Large intestine (tissue), 3 donors: ENCODE results near the gene SH2D1B. TPM values are rescaled to one million over a fixed set of nuclear protein-coding genes. Genes with fewer than 3 reads are reported as not detected.
"Not testable (repeated sequence)": the region's sequence is repeated elsewhere in the genome, so short reads cannot be mapped to it uniquely, and the experiment has no call there.

Experiments used
- DNase-seq, 2 donors: peaks; one replicate each; pipeline versions ENCODE4 v3.0.0 to v3.0.0-alpha.2; 2013
- H3K27ac ChIP-seq: one replicate; pipeline ENCODE4 v1.5.1; 2013; ENCODE audit warnings: low read length
- H3K27me3 ChIP-seq: 2 replicates; pipeline ENCODE4 v1.6.1; 2013; ENCODE audit warnings: low read length; ENCODE audit not compliant: control insufficient read depth, insufficient read depth
- H3K36me3 ChIP-seq: 2 replicates; pipeline ENCODE4 v1.6.1; 2013; ENCODE audit warnings: low read length; ENCODE audit not compliant: control insufficient read depth, insufficient read depth
- H3K4me1 ChIP-seq: one replicate; pipeline ENCODE4 v1.6.1; 2013; ENCODE audit warnings: low read length; ENCODE audit not compliant: control insufficient read depth, insufficient read depth
- H3K4me3 ChIP-seq: one replicate; pipeline ENCODE4 v1.5.1; 2013; ENCODE audit warnings: low read length
- H3K9me3 ChIP-seq: one replicate; pipeline ENCODE4 v1.6.1; 2013; ENCODE audit warnings: mild to moderate bottlenecking, low read depth, low read length, moderate library complexity; ENCODE audit not compliant: control insufficient read depth
- WGBS: methylation state at CpG from one replicate; pipeline ENCODE4 v1.1.5; 2013; ENCODE audit warnings: low lambda C conversion rate; ENCODE audit not compliant: insufficient coverage; 5-methylcytosine and 5-hydroxymethylcytosine counted together
- polyA plus RNA-seq: library from polyadenylated mRNA; unstranded; fragments of 120-200 nt; gene quantifications from one replicate; pipeline ENCODE4 v1.2.1, GENCODE V29; 2013

Gene SH2D1B
- polyA plus RNA-seq, 1 donor, result 2.1 TPM

DNA sequence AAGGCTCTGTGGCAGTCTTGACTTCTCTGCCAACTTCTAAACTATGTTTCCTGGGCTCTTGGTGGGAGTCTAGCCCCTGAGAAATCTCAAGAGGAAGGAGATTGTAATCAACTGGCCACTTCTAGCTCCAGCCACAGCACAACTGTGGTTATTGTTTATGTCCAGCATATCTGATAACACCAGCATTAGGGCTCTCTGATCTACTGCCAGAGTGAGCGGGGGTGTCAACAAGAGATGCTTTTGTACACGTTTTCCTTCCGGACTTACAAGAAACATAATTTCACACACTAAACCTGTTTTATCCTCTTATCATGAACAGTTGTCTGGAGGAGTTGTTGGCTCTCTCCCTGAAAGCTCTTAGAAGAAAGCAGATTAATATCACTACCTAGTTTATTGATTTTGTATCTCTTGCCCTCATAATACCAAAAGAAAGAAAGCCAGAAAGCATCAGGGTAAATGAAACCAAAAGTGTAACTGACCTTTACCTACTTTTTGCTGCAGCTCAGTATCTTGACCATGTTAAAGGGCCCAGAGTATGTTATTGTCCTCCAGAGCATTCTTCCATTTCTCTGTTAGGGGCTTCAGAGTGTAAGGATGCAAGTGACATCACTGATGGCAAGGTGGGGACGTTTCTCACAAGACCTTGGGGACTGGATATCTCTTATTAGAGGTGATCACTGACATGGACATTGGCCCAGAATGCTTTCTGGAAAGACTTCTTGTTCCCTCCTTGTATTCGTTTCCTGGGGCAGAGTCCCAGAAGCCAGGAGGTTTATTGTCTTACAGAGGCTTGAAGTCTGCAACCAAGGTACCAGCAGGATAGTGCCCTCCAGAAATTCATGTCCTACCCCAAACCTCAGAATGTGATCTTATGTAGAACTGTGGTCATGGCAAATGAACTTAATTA, 9.6 kb upstream of the SH2D1B start:
- Histone ChIP-seq H3K4me3 (no peak overlapping the region), H3K27ac (peak overlapping the region; percentile 23), H3K36me3 (no peaks in the 10 kb centered on the region), H3K27me3 (no peaks in the 10 kb centered on the region), H3K9me3 (no peaks in the 10 kb centered on the region), H3K4me1 (peaks cover 20% of the 10 kb centered on the region)
- WGBS, result no CpG with 5 or more reads among the region's 5 CpGs
- peak; percentile 45 to 82 for DNase-seq

DNA sequence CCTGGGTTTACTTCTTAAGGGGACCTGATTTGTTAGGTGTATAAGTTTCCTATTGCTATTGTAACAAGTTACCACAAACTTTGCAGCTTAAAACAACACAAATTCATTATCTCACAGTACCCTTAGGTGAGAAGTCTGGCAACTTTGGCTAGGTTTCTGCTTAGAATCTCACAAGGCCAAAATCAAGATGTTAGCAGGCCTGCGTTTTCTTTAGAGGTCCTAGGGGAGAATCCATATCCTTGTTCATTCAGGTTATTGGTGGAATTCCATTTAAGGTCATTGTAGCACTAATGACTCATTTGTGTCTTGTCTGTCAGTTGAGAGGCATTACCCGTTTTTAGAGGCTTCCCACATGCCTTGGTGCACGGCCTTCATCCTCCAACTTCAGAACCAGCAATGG, 8.2 kb upstream of the SH2D1B start:
- H3K4me3 ChIP-seq, result no peak overlapping the region
- no peaks in the 10 kb centered on the region for H3K9me3 ChIP-seq
- WGBS, result 100% methylated on average over 1 of the region's 3 CpGs
- H3K27ac ChIP-seq, result peak overlapping the region; percentile 85
- no peak for DNase-seq
- H3K36me3 ChIP-seq, result no peaks in the 10 kb centered on the region
- no peaks in the 10 kb centered on the region for H3K27me3 ChIP-seq
- H3K4me1 ChIP-seq, result peaks cover 20% of the 10 kb centered on the region

DNA sequence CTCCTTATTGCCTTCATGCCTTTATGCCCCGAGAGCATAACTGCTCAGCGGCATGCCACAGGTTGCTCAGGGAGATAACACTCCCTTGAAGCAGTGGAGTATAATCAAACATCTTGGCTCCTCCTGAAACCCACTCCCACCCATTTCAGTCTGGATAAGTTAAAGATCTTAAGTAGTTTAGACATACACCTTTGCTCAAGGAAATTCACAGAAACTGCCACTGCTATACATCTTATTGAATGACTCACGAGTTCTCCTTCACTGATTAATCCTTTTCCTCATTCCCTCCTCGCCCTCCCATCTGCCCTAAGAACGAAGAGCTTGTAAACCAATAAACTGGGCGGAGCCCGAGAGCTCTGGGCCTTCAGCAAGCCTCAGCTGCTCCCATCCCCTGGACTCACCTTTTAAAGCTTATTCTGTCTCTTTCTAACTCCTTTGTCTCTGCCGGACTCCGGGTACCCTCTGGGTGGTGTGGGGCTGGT, 7.6 kb upstream of the SH2D1B start:
- H3K4me3 ChIP-seq, H3K27me3 ChIP-seq, H3K36me3 ChIP-seq, H3K9me3 ChIP-seq: not testable (repeated sequence)
- H3K27ac ChIP-seq, result peak overlapping the region; percentile 85
- WGBS, result no CpG with 5 or more reads among the region's 9 CpGs
- DNase-seq, result peak; percentile 80 to 91
- peaks cover 20% of the 10 kb centered on the region for H3K4me1 ChIP-seq

DNA sequence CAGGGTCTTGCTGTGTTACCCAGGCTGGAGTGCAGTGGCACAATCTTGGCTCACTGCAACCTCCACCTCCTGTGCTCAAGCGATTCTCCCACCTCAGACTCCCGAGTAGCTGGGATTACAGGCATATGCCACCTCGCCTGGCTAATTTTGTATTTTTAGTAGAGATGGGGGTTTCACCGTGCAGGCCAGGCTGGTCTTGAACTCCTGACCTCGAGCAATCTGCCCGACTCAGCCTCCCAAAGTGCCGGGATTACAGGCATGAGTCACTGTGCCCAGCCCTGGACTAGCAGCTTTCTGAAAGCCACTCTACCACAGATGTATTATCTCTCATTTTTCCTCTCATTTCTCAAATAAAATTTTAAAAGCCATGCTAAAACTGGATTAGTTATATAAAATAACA, 6.6 kb upstream of the SH2D1B start:
- H3K9me3 ChIP-seq, H3K27me3 ChIP-seq, H3K36me3 ChIP-seq, H3K4me3 ChIP-seq: not testable (repeated sequence)
- peak in 1 of 2 donors; percentile 13 for DNase-seq
- Histone ChIP-seq H3K4me1 (peaks cover 20% of the 10 kb centered on the region), H3K27ac (peak overlapping the region; percentile 85)
- WGBS, result no CpG with 5 or more reads among the region's 7 CpGs

DNA sequence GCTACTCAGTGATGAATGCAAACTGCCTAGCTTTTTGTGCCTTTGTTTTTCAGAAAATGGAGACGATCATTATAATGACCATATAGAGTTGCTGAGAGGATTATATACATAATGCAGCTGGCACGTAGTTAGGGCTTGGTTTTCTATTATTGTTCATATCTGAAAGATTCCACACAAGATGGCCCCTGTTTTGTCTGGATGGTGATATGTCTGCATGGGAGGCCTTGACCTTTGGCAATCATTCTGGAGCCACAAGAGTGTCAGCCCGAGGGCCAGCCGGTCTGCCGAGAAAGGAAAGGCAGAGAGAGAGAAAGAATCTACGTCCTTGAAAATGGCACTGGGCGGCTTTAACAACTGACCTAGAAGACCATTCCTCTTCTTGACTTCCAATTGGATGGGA, 5.7 kb upstream of the SH2D1B start:
- WGBS, result no CpG with 5 or more reads among the region's 7 CpGs
- H3K9me3 ChIP-seq, result no peaks in the 10 kb centered on the region
- H3K4me3 ChIP-seq, result no peak overlapping the region
- peaks cover 20% of the 10 kb centered on the region for H3K4me1 ChIP-seq
- H3K27ac ChIP-seq, result no peak overlapping the region
- no peaks in the 10 kb centered on the region for H3K27me3 ChIP-seq
- no peaks in the 10 kb centered on the region for H3K36me3 ChIP-seq
- no peak for DNase-seq

DNA sequence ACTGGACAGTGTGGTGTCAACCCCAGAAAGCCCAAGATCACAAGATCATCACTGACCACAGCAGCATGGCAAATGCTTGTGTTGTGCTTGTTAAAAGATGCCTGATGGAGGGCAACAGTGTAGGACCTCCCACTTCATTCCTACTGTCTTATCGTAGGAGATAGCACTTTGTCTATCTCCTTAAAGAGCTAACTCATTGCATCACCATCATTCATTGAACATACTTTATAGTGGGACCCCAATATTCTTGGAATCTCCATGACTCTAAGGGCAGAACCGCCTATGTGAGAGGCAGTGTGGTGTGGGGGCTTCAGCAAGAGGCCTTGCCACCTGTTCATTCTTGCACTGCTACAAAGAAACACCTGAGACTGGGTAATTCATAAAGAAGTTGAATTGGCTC, 5.0 kb upstream of the SH2D1B start:
- Histone ChIP-seq H3K27me3 (no peaks in the 10 kb centered on the region), H3K9me3 (no peaks in the 10 kb centered on the region), H3K27ac (no peak overlapping the region), H3K4me3 (no peak overlapping the region), H3K36me3 (no peaks in the 10 kb centered on the region), H3K4me1 (peaks cover 18% of the 10 kb centered on the region)
- no peak for DNase-seq
- no CpG with 5 or more reads among the region's 2 CpGs for WGBS

DNA sequence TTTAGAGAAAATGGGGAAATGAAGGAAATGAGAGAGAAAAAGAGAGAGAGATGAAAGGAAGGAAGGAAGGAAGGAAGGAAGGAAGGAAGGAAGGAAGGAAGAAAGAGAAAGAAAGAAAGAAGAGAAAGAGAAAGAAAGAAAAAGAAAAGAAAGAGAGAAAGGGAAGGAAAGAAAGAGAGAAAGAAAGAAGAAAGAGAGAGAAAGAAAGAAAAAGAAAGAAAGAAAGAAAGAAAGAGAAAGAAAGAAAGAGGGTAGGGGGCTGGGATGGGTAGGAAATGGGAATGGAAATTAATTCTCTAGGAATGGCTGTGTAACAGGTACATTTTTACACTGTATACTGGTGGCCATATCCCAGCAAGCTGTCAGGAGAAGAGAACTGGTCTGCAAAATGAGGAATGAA, 4.3 kb upstream of the SH2D1B start:
- no peak for DNase-seq

DNA sequence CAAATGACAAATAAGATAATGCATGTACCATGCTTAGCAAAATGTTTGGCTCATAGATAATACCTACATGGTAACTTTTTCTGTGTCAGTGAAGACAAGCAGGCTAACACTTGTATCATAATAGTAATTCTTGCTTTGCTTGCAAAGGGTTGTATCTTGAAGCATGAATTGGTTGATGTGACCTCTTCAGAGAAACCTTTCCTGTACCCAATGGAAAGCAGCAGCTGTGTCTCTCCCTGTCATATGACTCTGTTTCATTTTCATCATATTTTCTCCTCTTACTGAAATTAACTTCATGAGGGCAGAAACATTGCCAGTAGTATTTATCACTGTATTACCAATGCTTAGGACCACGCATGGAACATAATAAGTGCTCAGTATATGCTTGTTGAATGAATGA, 4.4 kb downstream of the SH2D1B start:
- no peaks in the 10 kb centered on the region for H3K36me3 ChIP-seq
- H3K4me3 ChIP-seq, result no peak overlapping the region
- no peak for DNase-seq
- WGBS, result no CpG with 5 or more reads among the region's 1 CpG
- H3K27ac ChIP-seq, result no peak overlapping the region
- H3K4me1 ChIP-seq, result no peaks in the 10 kb centered on the region
- H3K27me3 ChIP-seq, result no peaks in the 10 kb centered on the region
- no peaks in the 10 kb centered on the region for H3K9me3 ChIP-seq

More for the DNA sequence above, 4.3 kb upstream of the SH2D1B start:
- Histone ChIP-seq H3K9me3 (no peaks in the 10 kb centered on the region), H3K27me3 (no peaks in the 10 kb centered on the region), H3K4me3 (no peak overlapping the region), H3K36me3 (no peaks in the 10 kb centered on the region), H3K27ac (no peak overlapping the region), H3K4me1 (peaks cover 14% of the 10 kb centered on the region)

DNA sequence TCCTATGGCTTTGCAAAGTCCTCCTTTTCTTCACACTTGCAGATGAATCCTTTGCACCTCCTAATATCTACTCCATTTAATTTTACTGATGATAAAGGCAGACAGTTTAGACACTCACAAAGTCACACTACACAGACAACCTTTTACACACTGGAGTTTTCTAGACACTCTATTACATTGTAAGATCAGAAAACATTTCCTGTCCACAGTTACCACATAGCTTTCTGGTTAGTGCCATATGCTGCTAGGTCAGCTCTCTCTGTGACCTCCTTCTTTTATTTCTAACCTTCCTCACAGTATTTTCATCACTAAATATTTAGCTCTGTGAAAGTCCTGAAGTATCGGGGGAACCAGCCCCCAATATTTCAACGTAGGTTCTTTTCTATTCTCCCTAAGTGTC, 5.1 kb downstream of the SH2D1B start:
- DNase-seq, result no peak
- Histone ChIP-seq H3K27ac (no peak overlapping the region), H3K4me3 (no peak overlapping the region), H3K9me3 (no peaks in the 10 kb centered on the region), H3K27me3 (no peaks in the 10 kb centered on the region), H3K4me1 (no peaks in the 10 kb centered on the region), H3K36me3 (no peaks in the 10 kb centered on the region)
- no CpG with 5 or more reads among the region's 2 CpGs for WGBS

DNA sequence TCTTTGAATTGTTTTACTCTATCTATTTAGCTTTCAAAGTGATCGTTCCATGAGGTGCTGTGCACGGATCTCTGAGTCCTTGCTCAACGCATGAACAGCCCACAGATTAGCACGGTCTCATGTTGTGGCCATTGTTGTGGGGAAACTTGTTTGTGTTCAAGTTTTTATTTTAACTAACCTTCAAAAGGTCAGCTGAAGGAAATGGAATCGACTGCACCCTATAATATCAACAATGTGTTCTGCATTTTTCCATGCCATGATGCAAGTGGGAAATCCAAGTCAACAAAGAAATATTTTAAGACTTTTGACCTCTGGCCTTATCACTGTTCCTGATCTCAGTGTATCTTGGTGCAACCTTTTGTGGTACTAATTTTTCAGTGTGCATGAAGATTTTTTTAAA, 6.1 kb downstream of the SH2D1B start:
- no peaks in the 10 kb centered on the region for H3K27me3 ChIP-seq
- DNase-seq, result no peak
- H3K4me3 ChIP-seq, result no peak overlapping the region
- H3K36me3 ChIP-seq, result no peaks in the 10 kb centered on the region
- no peaks in the 10 kb centered on the region for H3K4me1 ChIP-seq
- H3K9me3 ChIP-seq, result no peaks in the 10 kb centered on the region
- WGBS, result 0% methylated on average over 1 of the region's 5 CpGs
- no peak overlapping the region for H3K27ac ChIP-seq
